CD4-positive, alpha-beta memory T cell (primary cell): ENCODE results near the gene E2F6. TPM values are rescaled to one million over a fixed set of nuclear protein-coding genes. Genes with fewer than 3 reads are reported as not detected.
A peak's percentile ranks its signal among the peaks of the same experiment; 100 is the strongest.

Experiments used
- CTCF ChIA-PET: fragments of 350-600 bp; sonication (Branson Sonifier 250); formaldehyde crosslinking; loops from one replicate; lab custom pipeline; 2021; ENCODE audit warnings: inconsistent platforms; ENCODE audit not compliant: partially characterized antibody; lab: Charles Lee
- POLR2A ChIA-PET: fragments of 350-600 bp; sonication (Branson Sonifier 250); formaldehyde crosslinking; loops from one replicate; lab custom pipeline; 2021; ENCODE audit not compliant: partially characterized antibody; lab: Charles Lee
- DNase-seq, 5 donors: peaks; one replicate each; pipeline versions ENCODE4 v3.0.0 to v3.0.0-alpha.2; 2020 to 2022; ENCODE audit warnings: mixed read lengths in 1 of 5
- H3K27ac ChIP-seq: one replicate; pipeline ENCODE4 v1.7.0; 2013; ENCODE audit warnings: low read depth, low read length
- H3K27me3 ChIP-seq: 2 replicates; pipeline ENCODE4 v1.7.0; 2013; ENCODE audit warnings: mild to moderate bottlenecking, low read length, moderate library complexity; ENCODE audit not compliant: insufficient read depth
- H3K36me3 ChIP-seq: 2 replicates; pipeline ENCODE4 v1.7.0; 2013; ENCODE audit warnings: mild to moderate bottlenecking, low read length, moderate library complexity; ENCODE audit not compliant: insufficient read depth
- H3K4me1 ChIP-seq: 2 replicates; pipeline ENCODE4 v1.7.0; 2013; ENCODE audit warnings: mild to moderate bottlenecking, low read length, moderate library complexity; ENCODE audit not compliant: insufficient read depth
- H3K4me3 ChIP-seq, 2 donors: one replicate each; pipeline ENCODE4 v1.7.0; 2013; ENCODE audit warnings: low read length in 2 of 2, mild to moderate bottlenecking in 1 of 2
- H3K9me3 ChIP-seq, 2 donors: one replicate each; pipeline ENCODE4 v1.7.0; 2013; ENCODE audit warnings: low read length in 2 of 2, control low read depth in 1 of 2; ENCODE audit not compliant: control insufficient read depth in 1 of 2
- H3K27ac Mint-ChIP-seq, 7 donors: one replicate each; pipeline ENCODE4 v1.8.0; 2020 to 2021; ENCODE audit warnings: mixed read lengths in 7 of 7, mild to moderate bottlenecking in 6 of 7, inconsistent platforms in 3 of 7, moderate library complexity in 3 of 7
- H3K27me3 Mint-ChIP-seq, 2 donors: one replicate each; pipeline ENCODE4 v1.8.0; 2020 to 2021; ENCODE audit warnings: mixed read lengths in 2 of 2
- H3K36me3 Mint-ChIP-seq, 2 donors: one replicate each; pipeline ENCODE4 v1.8.0; 2020 to 2021; ENCODE audit warnings: mixed read lengths in 2 of 2, inconsistent platforms in 1 of 2, mild to moderate bottlenecking in 1 of 2
- H3K4me1 Mint-ChIP-seq, 4 donors: one replicate each; pipeline ENCODE4 v1.8.0; 2020 to 2021; ENCODE audit warnings: mixed read lengths in 4 of 4, mild to moderate bottlenecking in 1 of 4
- H3K4me3 Mint-ChIP-seq, 8 donors: one replicate each; pipeline ENCODE4 v1.8.0; 2020 to 2021; ENCODE audit warnings: mixed read lengths in 8 of 8, mild to moderate bottlenecking in 7 of 8, moderate library complexity in 6 of 8, inconsistent platforms in 3 of 8
- H3K9me3 Mint-ChIP-seq, 8 donors: one replicate each; pipeline ENCODE4 v1.8.0; 2020 to 2021; ENCODE audit warnings: mixed read lengths in 8 of 8, mild to moderate bottlenecking in 5 of 8, inconsistent platforms in 3 of 8, moderate library complexity in 1 of 8
- intact Hi-C: fragments of 100-400 bp; cut with micrococcal nuclease; formaldehyde crosslinking; loops from one replicate; pipeline ENCODE4 v1.15.1; 2023
- polyA plus RNA-seq, 2 donors: library from polyadenylated mRNA; unstranded; fragments of 300-500 nt; fragmentation: Illumina TruSeq; gene quantifications; one replicate each; pipeline ENCODE4 v1.2.3, GENCODE V29; 2021
- total RNA-seq, 2 experiments: library from RNA; stranded (reverse); gene quantifications; one replicate each; pipeline ENCODE4 v1.2.3, GENCODE V29; 2021

Gene E2F6
- total and polyA plus RNA-seq, 4 experiments from 2014 or later, result 3.2 to 8.5 (median 6.2) TPM

GRCh38 chr2:11492244-11492643 lies 26.3 kb upstream of the E2F6 start:
- ChIA-PET CTCF (no interaction called here), POLR2A (no interaction called here)
- H3K4me1 Mint-ChIP-seq, result no peaks in the 10 kb centered on the region
- no peaks in the 10 kb centered on the region for H3K36me3 Mint-ChIP-seq
- Histone ChIP-seq H3K9me3 (no peaks in the 10 kb centered on the region), H3K27me3 (peaks cover 4% of the 10 kb centered on the region), H3K4me3 (no peak overlapping the region), H3K4me1 (no peaks in the 10 kb centered on the region), H3K36me3 (no peaks in the 10 kb centered on the region), H3K27ac (no peak overlapping the region)
- intact Hi-C loops, result no loop called here
- DNase-seq, result no peak
- no peak overlapping the region for H3K4me3 Mint-ChIP-seq
- H3K27ac Mint-ChIP-seq, result no peak overlapping the region
- peaks cover 10 to 12% of the 10 kb centered on the region in 2 donors for H3K27me3 Mint-ChIP-seq
- H3K9me3 Mint-ChIP-seq, result peaks cover 0 to 4% (median 1%) of the 10 kb centered on the region in 8 donors

- Mint-ChIP-seq H3K9me3 (peaks cover 0 to 4% (median 1%) of the 10 kb centered on the region in 8 donors), H3K36me3 (no peaks in the 10 kb centered on the region), H3K4me1 (no peaks in the 10 kb centered on the region), H3K27ac (no peak overlapping the region), H3K4me3 (no peak overlapping the region), H3K27me3 (peaks cover 10 to 11% of the 10 kb centered on the region in 2 donors)
- peaks cover 4% of the 10 kb centered on the region for H3K27me3 ChIP-seq
- no peaks in the 10 kb centered on the region for H3K4me1 ChIP-seq
- no peaks in the 10 kb centered on the region for H3K36me3 ChIP-seq
- ChIA-PET POLR2A (no interaction called here), CTCF (interaction anchor here (0.7 kb wide), 1 partner anchor 288 kb away, joined by 4 read pairs; no protein-coding TSS in a partner anchor)
- no peak for DNase-seq
- H3K4me3 ChIP-seq, result no peak overlapping the region
- intact Hi-C loops, result no loop called here
- H3K27ac ChIP-seq, result no peak overlapping the region
- H3K9me3 ChIP-seq, result no peaks in the 10 kb centered on the region
Measured at GRCh38 chr2:11491348-11491933, 25.5 kb upstream of the E2F6 start.

- Histone ChIP-seq H3K9me3 (no peaks in the 10 kb centered on the region), H3K27me3 (peaks cover 7% of the 10 kb centered on the region), H3K27ac (no peak overlapping the region), H3K4me3 (no peak overlapping the region), H3K36me3 (no peaks in the 10 kb centered on the region), H3K4me1 (no peaks in the 10 kb centered on the region)
- Mint-ChIP-seq H3K4me3 (no peak overlapping the region), H3K36me3 (no peaks in the 10 kb centered on the region), H3K9me3 (peaks cover 0 to 4% (median 1%) of the 10 kb centered on the region in 8 donors), H3K27ac (no peak overlapping the region), H3K4me1 (no peaks in the 10 kb centered on the region), H3K27me3 (peaks cover 18% of the 10 kb centered on the region in 2 donors)
- ChIA-PET CTCF (no interaction called here), POLR2A (no interaction called here)
- no peak for DNase-seq
- intact Hi-C loops, result no loop called here
Measured at GRCh38 chr2:11490194-11490593, 24.2 kb upstream of the E2F6 start.

- Histone ChIP-seq H3K27ac (no peak overlapping the region), H3K36me3 (no peaks in the 10 kb centered on the region), H3K9me3 (no peaks in the 10 kb centered on the region), H3K27me3 (peaks cover 9% of the 10 kb centered on the region), H3K4me3 (no peak overlapping the region), H3K4me1 (no peaks in the 10 kb centered on the region)
- POLR2A ChIA-PET, result no interaction called here
- DNase-seq, result no peak
- H3K9me3 Mint-ChIP-seq, result peaks cover 0 to 4% (median 1%) of the 10 kb centered on the region in 8 donors
- no peaks in the 10 kb centered on the region for H3K36me3 Mint-ChIP-seq
- CTCF ChIA-PET, result no interaction called here
- H3K4me3 Mint-ChIP-seq, result no peak overlapping the region
- H3K4me1 Mint-ChIP-seq, result peaks cover 0 to 5% (median 0%) of the 10 kb centered on the region in 4 donors
- peaks cover 24 to 25% of the 10 kb centered on the region in 2 donors for H3K27me3 Mint-ChIP-seq
- intact Hi-C loops, result loop anchor here (10.0 kb wide), 1 partner anchor 196 kb away; no protein-coding TSS in a partner anchor
- no peak overlapping the region for H3K27ac Mint-ChIP-seq
Measured at GRCh38 chr2:11488809-11489208, 22.8 kb upstream of the E2F6 start.

- Mint-ChIP-seq H3K36me3 (no peaks in the 10 kb centered on the region), H3K27me3 (peaks cover 42 to 44% of the 10 kb centered on the region in 2 donors), H3K4me3 (peak overlapping the region in 6 of 8 donors; percentile 9 to 89 (median 64)), H3K27ac (no peak overlapping the region), H3K4me1 (peaks cover 3 to 12% (median 8%) of the 10 kb centered on the region in 4 donors), H3K9me3 (peaks cover 0 to 2% (median 0%) of the 10 kb centered on the region in 8 donors)
- Histone ChIP-seq H3K9me3 (no peaks in the 10 kb centered on the region), H3K27me3 (peaks cover 17% of the 10 kb centered on the region), H3K36me3 (no peaks in the 10 kb centered on the region), H3K4me1 (peaks cover 6% of the 10 kb centered on the region), H3K4me3 (no peak overlapping the region), H3K27ac (no peak overlapping the region)
- ChIA-PET POLR2A (no interaction called here), CTCF (no interaction called here)
- intact Hi-C loops, result loop anchor here (10.0 kb wide), 1 partner anchor 201 kb away; no protein-coding TSS in a partner anchor
- no peak for DNase-seq
Measured at GRCh38 chr2:11483806-11484617, 18.1 kb upstream of the E2F6 start.

GRCh38 chr2:11482473-11483035 lies 16.6 kb upstream of the E2F6 start:
- Histone ChIP-seq H3K27ac (no peak overlapping the region), H3K27me3 (peaks cover 17% of the 10 kb centered on the region), H3K36me3 (no peaks in the 10 kb centered on the region), H3K4me1 (peaks cover 6% of the 10 kb centered on the region), H3K9me3 (no peaks in the 10 kb centered on the region), H3K4me3 (no peak overlapping the region)
- Mint-ChIP-seq H3K27me3 (peaks cover 37 to 45% of the 10 kb centered on the region in 2 donors), H3K27ac (no peak overlapping the region), H3K9me3 (peaks cover 0 to 2% (median 0%) of the 10 kb centered on the region in 8 donors), H3K4me1 (peaks cover 3 to 12% (median 8%) of the 10 kb centered on the region in 4 donors), H3K4me3 (no peak overlapping the region), H3K36me3 (no peaks in the 10 kb centered on the region)
- intact Hi-C loops, result loop anchor here (10.0 kb wide), 1 partner anchor 202 kb away; no protein-coding TSS in a partner anchor
- no peak for DNase-seq
- CTCF ChIA-PET, result no interaction called here
- POLR2A ChIA-PET, result no interaction called here
